Upper lobe of right lung (tissue), 1 donor: ENCODE data around the gene KIAA1217. TPM values are rescaled to one million over a fixed set of nuclear protein-coding genes. Genes with fewer than 3 reads are reported as not detected.

ENCODE experiments used
- ATAC-seq: fragments of 200-7000 bp; cut with Tn5 transposase; one replicate; pipeline ENCODE4 v1.9.1; 2020; ENCODE audit warnings: mild to moderate bottlenecking, moderate library complexity
- DNase-seq: peaks from one replicate; pipeline ENCODE4 v3.0.0-alpha.2; 2020
- H3K27ac ChIP-seq: fragments of 200-600 bp; one replicate; pipeline ENCODE4 v1.8.0; 2022
- H3K27me3 ChIP-seq: fragments of 200-600 bp; one replicate; pipeline ENCODE4 v1.8.0; 2022; ENCODE audit warnings: mild to moderate bottlenecking
- H3K36me3 ChIP-seq: fragments of 200-600 bp; one replicate; pipeline ENCODE4 v1.8.0; 2022
- H3K4me1 ChIP-seq: fragments of 200-600 bp; one replicate; pipeline ENCODE4 v1.8.0; 2022
- H3K4me3 ChIP-seq: fragments of 200-600 bp; one replicate; pipeline ENCODE4 v1.8.0; 2022; ENCODE audit warnings: mild to moderate bottlenecking
- H3K9me3 ChIP-seq: fragments of 200-600 bp; one replicate; pipeline ENCODE4 v1.8.0; 2022
- intact Hi-C: fragments of 100-400 bp; cut with DNase I; formaldehyde crosslinking; loops from one replicate; pipeline ENCODE4 v1.11.0; 2022
- total RNA-seq: library from RNA; stranded (reverse); fragmentation: NEBNext Ultra II Directional; extraction: Animal tissue kit (Norgen Biotek cat#: 25700); gene quantifications from one replicate; pipeline ENCODE4 v1.2.1, GENCODE V29; 2021
- TF ChIP-seq, protein P1 (sequence below): fragments of 200-600 bp; IDR thresholded peaks from one replicate; pipeline ENCODE4 v1.8.0; 2022; ENCODE audit warnings: antibody characterized with exemption
- donor health status: DM: no; HTN: yes; CAD: no; lungs with severe emphysema.

Gene KIAA1217
- total RNA-seq, 1 donor from 2014 or later, result 23.5 TPM

DNA sequence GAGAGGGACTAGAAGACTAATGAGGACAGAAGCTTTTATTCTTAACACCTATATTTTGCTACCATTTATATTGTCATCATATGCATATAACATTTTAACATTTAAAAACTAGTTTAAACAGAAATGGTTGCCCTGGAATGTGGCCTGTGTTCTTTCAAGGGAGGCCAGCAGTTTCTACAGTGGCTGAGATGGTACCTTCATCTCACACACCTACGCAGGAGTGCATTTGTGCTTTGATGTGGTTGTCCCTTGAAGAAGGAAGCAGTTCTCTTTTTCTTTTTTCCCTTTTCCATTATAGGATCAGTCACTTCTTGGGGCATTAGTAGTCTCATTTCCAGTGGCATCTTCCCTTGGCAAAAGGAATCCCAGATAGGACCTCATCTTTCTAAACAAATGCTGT lies 38.9 kb downstream of the KIAA1217 start:
- intact Hi-C loops, result no loop called here
- no peak for ATAC-seq
- no peaks in the 10 kb centered on the region for H3K4me1 ChIP-seq
- TF ChIP-seq, protein P1, sequence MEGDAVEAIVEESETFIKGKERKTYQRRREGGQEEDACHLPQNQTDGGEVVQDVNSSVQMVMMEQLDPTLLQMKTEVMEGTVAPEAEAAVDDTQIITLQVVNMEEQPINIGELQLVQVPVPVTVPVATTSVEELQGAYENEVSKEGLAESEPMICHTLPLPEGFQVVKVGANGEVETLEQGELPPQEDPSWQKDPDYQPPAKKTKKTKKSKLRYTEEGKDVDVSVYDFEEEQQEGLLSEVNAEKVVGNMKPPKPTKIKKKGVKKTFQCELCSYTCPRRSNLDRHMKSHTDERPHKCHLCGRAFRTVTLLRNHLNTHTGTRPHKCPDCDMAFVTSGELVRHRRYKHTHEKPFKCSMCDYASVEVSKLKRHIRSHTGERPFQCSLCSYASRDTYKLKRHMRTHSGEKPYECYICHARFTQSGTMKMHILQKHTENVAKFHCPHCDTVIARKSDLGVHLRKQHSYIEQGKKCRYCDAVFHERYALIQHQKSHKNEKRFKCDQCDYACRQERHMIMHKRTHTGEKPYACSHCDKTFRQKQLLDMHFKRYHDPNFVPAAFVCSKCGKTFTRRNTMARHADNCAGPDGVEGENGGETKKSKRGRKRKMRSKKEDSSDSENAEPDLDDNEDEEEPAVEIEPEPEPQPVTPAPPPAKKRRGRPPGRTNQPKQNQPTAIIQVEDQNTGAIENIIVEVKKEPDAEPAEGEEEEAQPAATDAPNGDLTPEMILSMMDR, result no peak
- H3K36me3 ChIP-seq, result no peaks in the 10 kb centered on the region
- H3K27me3 ChIP-seq, result no peaks in the 10 kb centered on the region
- H3K9me3 ChIP-seq, result no peaks in the 10 kb centered on the region
- no peak overlapping the region for H3K27ac ChIP-seq
- no peak for DNase-seq
- no peak overlapping the region for H3K4me3 ChIP-seq

DNA sequence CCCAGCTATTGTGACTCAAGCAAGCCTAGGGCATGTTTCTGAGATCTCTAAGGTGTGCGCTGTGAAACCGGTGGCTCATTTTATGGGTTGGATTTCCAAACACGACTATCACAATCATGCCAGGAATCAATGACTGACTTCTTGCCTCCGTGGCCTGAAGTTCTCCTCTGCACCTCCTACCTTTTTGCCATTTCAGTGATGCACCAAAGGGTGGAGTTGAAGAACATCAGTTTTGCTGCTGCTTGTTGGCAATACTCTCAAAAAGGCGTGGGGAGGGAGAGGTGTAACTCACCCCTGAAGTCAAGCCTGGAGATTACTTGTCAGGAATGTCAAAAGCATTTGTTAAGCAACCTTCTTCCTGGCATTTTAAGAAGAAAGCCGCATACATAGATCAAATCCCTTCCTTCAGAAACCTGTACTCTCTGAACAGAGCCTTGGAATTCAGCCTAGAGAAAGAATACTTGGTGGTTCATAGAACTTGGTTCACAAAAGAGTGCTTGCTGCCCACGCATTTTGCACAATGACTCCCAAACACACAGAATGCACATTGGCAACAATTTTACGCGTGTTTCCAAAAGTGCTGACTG lies 41.0 kb downstream of the KIAA1217 start:
- Histone ChIP-seq H3K36me3 (no peaks in the 10 kb centered on the region), H3K27me3 (no peaks in the 10 kb centered on the region), H3K27ac (peak overlapping the region; percentile 55), H3K9me3 (no peaks in the 10 kb centered on the region), H3K4me1 (no peaks in the 10 kb centered on the region), H3K4me3 (no peak overlapping the region)
- TF ChIP-seq, protein P1, result no peak
- DNase-seq (no peak), ATAC-seq (peak; percentile 58)
- intact Hi-C loops, result no loop called here

GRCh38 chr10:24251547-24251946 lies 42.6 kb downstream of the KIAA1217 start:
- DNase-seq (no peak), ATAC-seq (peak; percentile 58)
- Histone ChIP-seq H3K27ac (no peak overlapping the region), H3K36me3 (no peaks in the 10 kb centered on the region), H3K4me1 (peaks cover 4% of the 10 kb centered on the region), H3K4me3 (no peak overlapping the region), H3K9me3 (no peaks in the 10 kb centered on the region), H3K27me3 (no peaks in the 10 kb centered on the region)
- TF ChIP-seq, protein P1, result no peak
- intact Hi-C loops, result no loop called here

- TF ChIP-seq, protein P1, result no peak
These were observed 45.2 kb downstream of the KIAA1217 start for GRCh38 chr10:24254180-24254579.

DNA sequence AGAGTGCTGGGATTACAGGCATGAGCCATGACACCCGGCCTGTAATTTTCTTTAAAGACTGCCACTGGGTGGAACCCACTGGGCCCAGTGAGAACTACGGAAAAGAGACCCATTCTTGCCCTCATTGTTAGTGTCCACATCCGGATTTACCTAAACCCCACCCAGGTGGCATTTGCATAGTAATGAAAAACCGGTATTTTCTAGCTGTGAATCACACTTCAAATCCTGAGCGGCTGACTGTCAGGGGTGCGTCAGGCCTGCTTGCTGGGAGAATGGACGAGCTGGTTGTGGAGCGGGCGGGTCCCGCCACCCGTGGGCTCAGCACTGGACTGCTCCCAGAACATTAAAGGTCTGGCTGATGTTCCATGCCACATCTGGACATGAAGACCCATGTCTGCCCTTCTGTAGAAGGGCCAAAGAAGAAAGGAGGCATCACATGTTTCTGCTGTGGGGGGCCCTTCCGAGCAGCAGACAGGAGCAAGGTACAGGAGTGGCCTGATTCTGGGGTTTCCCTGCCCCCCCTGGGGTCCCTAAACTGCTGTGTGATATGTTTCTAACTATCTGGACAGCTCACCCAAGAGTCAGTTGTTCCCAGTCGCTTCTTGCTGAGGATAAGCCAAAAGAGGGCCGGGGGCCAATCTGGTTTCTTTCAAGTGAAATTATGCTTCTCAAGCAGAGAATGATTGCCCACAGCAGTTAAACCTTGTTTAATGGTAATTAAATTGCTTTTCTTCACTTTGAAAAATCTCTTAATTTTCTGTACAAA lies 46.4 kb downstream of the KIAA1217 start:
- intact Hi-C loops, result no loop called here
- H3K36me3 ChIP-seq, result no peaks in the 10 kb centered on the region
- ATAC-seq (no peak), DNase-seq (no peak)
- H3K4me3 ChIP-seq, result no peak overlapping the region
- no peaks in the 10 kb centered on the region for H3K27me3 ChIP-seq
- no peaks in the 10 kb centered on the region for H3K9me3 ChIP-seq
- H3K4me1 ChIP-seq, result peaks cover 4% of the 10 kb centered on the region
- TF ChIP-seq, protein P1, result no peak
- H3K27ac ChIP-seq, result no peak overlapping the region

More at GRCh38 chr10:24254180-24254579, 45.2 kb downstream of the KIAA1217 start:
- ATAC-seq (no peak), DNase-seq (no peak)
- Histone ChIP-seq H3K27ac (no peak overlapping the region), H3K4me3 (no peak overlapping the region), H3K27me3 (no peaks in the 10 kb centered on the region), H3K4me1 (peaks cover 4% of the 10 kb centered on the region), H3K36me3 (no peaks in the 10 kb centered on the region), H3K9me3 (no peaks in the 10 kb centered on the region)
- intact Hi-C loops, result no loop called here
